Stimulated activated naive CD8-positive, alpha-beta T cell treated with anti-CD3 and anti-CD28 coated beads, Interleukin-15, Interleukin-2, amounts not matched to agents 100 ng/mL and 50 ng/mL, for 24 hours (primary cell): ENCODE data around the gene TLR6.

ENCODE experiments used
- H3K27ac Mint-ChIP-seq: one replicate; pipeline ENCODE4 v1.8.0; 2021; ENCODE audit warnings: mild to moderate bottlenecking, mixed read lengths
- H3K27me3 Mint-ChIP-seq: one replicate; pipeline ENCODE4 v1.8.0; 2021; ENCODE audit warnings: mixed read lengths
- H3K36me3 Mint-ChIP-seq: one replicate; pipeline ENCODE4 v1.8.0; 2021; ENCODE audit warnings: low read depth, mixed read lengths
- H3K4me1 Mint-ChIP-seq: one replicate; pipeline ENCODE4 v1.8.0; 2021; ENCODE audit warnings: low read depth, mixed read lengths
- H3K4me3 Mint-ChIP-seq: one replicate; pipeline ENCODE4 v1.8.0; 2021; ENCODE audit warnings: mild to moderate bottlenecking, mixed read lengths
- H3K9me3 Mint-ChIP-seq: one replicate; pipeline ENCODE4 v1.8.0; 2021; ENCODE audit warnings: mixed read lengths

TLR6 gene

GRCh38 chr4:38857354-38858096 lies 908 bp upstream of the TLR6 start:
- H3K27me3 Mint-ChIP-seq, result no peaks in the 10 kb centered on the region
- peaks cover 48% of the 10 kb centered on the region for H3K4me1 Mint-ChIP-seq
- H3K9me3 Mint-ChIP-seq, result no peaks in the 10 kb centered on the region
- peak overlapping the region; percentile 85 for H3K4me3 Mint-ChIP-seq
- H3K36me3 Mint-ChIP-seq, result no peaks in the 10 kb centered on the region
- H3K27ac Mint-ChIP-seq, result peak overlapping the region; percentile 86

GRCh38 chr4:38856046-38856445 lies 571 bp downstream of the TLR6 start:
- Mint-ChIP-seq H3K4me1 (peaks cover 45% of the 10 kb centered on the region), H3K27ac (peak overlapping the region; percentile 86), H3K27me3 (no peaks in the 10 kb centered on the region), H3K36me3 (no peaks in the 10 kb centered on the region), H3K4me3 (peak overlapping the region; percentile 85), H3K9me3 (no peaks in the 10 kb centered on the region)

GRCh38 chr4:38855466-38855865 lies 1.2 kb downstream of the TLR6 start:
- H3K9me3 Mint-ChIP-seq, result no peaks in the 10 kb centered on the region
- H3K27ac Mint-ChIP-seq, result peak overlapping the region; percentile 86
- peak overlapping the region; percentile 85 for H3K4me3 Mint-ChIP-seq
- H3K36me3 Mint-ChIP-seq, result no peaks in the 10 kb centered on the region
- H3K27me3 Mint-ChIP-seq, result no peaks in the 10 kb centered on the region
- H3K4me1 Mint-ChIP-seq, result peaks cover 44% of the 10 kb centered on the region

GRCh38 chr4:38846015-38846414 lies 10.6 kb downstream of the TLR6 start:
- peaks cover 12% of the 10 kb centered on the region for H3K9me3 Mint-ChIP-seq

GRCh38 chr4:38842994-38843393 lies 13.6 kb downstream of the TLR6 start:
- Mint-ChIP-seq H3K4me3 (no peak overlapping the region), H3K27me3 (no peaks in the 10 kb centered on the region), H3K27ac (no peak overlapping the region), H3K4me1 (peaks cover 7% of the 10 kb centered on the region), H3K9me3 (peaks cover 6% of the 10 kb centered on the region), H3K36me3 (peaks cover 5% of the 10 kb centered on the region)

More at GRCh38 chr4:38846015-38846414, 10.6 kb downstream of the TLR6 start:
- Mint-ChIP-seq H3K36me3 (peaks cover 10% of the 10 kb centered on the region), H3K27ac (no peak overlapping the region), H3K4me3 (no peak overlapping the region), H3K4me1 (peaks cover under 1% of the 10 kb centered on the region), H3K27me3 (no peaks in the 10 kb centered on the region)

GRCh38 chr4:38837849-38838248 lies 18.8 kb downstream of the TLR6 start:
- peaks cover 21% of the 10 kb centered on the region for H3K4me1 Mint-ChIP-seq
- peaks cover 7% of the 10 kb centered on the region for H3K36me3 Mint-ChIP-seq
- peak overlapping the region; percentile 29 for H3K27ac Mint-ChIP-seq
- H3K9me3 Mint-ChIP-seq, result peaks cover 14% of the 10 kb centered on the region
- peak overlapping the region; percentile 15 for H3K4me3 Mint-ChIP-seq
- H3K27me3 Mint-ChIP-seq, result no peaks in the 10 kb centered on the region

DNA sequence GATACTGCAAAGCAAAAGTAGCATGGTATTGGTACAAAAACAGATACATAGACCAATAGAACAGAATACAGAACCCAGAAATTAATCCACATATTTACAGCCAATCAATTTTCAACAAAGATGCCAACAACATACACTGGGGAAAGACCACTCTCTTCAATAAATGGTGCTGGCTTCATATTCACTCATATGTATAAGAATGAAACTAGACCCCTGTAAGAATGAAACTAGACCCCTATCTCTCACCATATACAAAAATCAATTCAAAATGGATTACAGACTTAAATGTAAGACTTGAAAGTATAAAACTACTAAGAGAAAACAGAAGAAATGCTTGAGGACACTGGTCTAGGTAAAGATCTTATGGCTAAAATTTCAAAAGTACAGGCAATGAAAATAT lies 19.3 kb downstream of the TLR6 start:
- Mint-ChIP-seq H3K27ac (peak overlapping the region; percentile 29), H3K36me3 (peaks cover 7% of the 10 kb centered on the region), H3K4me3 (peak overlapping the region; percentile 15), H3K4me1 (peaks cover 21% of the 10 kb centered on the region), H3K27me3 (no peaks in the 10 kb centered on the region), H3K9me3 (peaks cover 14% of the 10 kb centered on the region)

DNA sequence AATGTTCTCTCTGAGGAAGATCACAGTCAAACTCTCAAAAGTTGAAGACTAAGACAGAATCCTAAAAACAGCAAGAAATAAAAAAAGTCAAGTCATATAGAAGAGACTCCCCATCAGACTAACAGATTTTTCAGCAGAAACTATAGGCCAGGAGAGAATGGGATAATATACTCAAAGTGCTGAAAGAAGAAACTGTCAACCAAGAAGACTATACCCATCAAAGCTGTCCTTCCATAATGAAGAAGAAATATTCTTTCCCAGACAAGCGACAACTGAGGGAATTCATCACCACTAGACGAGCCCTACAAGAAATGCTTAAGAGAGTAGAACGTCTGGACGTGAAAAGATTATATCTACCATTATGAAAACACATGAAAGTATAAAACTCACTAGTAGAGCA lies 22.0 kb downstream of the TLR6 start:
- Mint-ChIP-seq H3K27ac (no peak overlapping the region), H3K4me3 (no peak overlapping the region), H3K36me3 (peaks cover 7% of the 10 kb centered on the region), H3K27me3 (no peaks in the 10 kb centered on the region), H3K4me1 (peaks cover 21% of the 10 kb centered on the region), H3K9me3 (peaks cover 14% of the 10 kb centered on the region)

- peaks cover 7% of the 10 kb centered on the region for H3K36me3 Mint-ChIP-seq
- H3K9me3 Mint-ChIP-seq, result peaks cover 14% of the 10 kb centered on the region
- no peak overlapping the region for H3K27ac Mint-ChIP-seq
- H3K4me1 Mint-ChIP-seq, result peaks cover 13% of the 10 kb centered on the region
- no peaks in the 10 kb centered on the region for H3K27me3 Mint-ChIP-seq
- no peak overlapping the region for H3K4me3 Mint-ChIP-seq
Observed at GRCh38 chr4:38832624-38833528, 23.7 kb downstream of the TLR6 start.

DNA sequence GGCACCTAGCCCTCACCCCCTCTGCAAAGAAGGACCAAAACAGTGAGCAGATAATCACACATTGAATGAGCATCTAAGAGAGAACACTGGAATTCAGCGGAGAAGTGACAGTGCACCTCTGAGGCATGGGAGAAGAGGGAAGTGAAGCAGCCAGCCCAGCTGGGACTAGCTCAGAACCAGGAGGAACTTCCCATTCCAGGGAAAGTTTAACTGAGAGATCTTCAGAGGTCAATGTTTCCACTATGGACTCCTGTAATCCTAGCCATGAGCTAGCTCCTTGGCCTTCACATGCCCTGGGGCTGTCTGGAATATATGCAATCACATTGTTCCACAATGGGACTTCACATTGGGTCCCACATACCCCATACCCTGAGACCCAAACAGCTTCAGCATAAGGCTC lies 24.4 kb downstream of the TLR6 start:
- Mint-ChIP-seq H3K36me3 (peaks cover 7% of the 10 kb centered on the region), H3K27me3 (no peaks in the 10 kb centered on the region), H3K4me1 (peaks cover 6% of the 10 kb centered on the region), H3K27ac (no peak overlapping the region), H3K9me3 (peaks cover 14% of the 10 kb centered on the region), H3K4me3 (no peak overlapping the region)

DNA sequence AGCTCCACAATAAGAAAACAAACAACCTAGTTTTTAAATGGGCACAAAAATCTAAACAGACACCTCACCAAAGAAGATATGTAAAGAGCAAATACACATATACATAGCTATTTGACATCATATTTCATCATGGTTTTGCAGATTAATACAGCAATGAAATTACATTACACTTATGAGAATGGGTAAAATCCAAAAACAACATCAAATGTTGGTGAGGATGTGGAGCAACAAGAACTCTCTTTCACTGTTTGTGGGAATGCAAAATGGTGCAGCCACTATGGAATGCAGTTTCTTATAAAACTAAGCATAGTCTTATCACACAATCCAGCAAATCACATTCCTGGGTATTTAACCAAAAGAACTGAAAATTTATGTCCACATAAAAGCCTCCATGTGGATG lies 25.0 kb downstream of the TLR6 start:
- peaks cover under 1% of the 10 kb centered on the region for H3K4me1 Mint-ChIP-seq
- H3K27me3 Mint-ChIP-seq, result no peaks in the 10 kb centered on the region
- H3K4me3 Mint-ChIP-seq, result no peak overlapping the region
- no peak overlapping the region for H3K27ac Mint-ChIP-seq
- peaks cover 7% of the 10 kb centered on the region for H3K36me3 Mint-ChIP-seq
- H3K9me3 Mint-ChIP-seq, result peaks cover 14% of the 10 kb centered on the region

DNA sequence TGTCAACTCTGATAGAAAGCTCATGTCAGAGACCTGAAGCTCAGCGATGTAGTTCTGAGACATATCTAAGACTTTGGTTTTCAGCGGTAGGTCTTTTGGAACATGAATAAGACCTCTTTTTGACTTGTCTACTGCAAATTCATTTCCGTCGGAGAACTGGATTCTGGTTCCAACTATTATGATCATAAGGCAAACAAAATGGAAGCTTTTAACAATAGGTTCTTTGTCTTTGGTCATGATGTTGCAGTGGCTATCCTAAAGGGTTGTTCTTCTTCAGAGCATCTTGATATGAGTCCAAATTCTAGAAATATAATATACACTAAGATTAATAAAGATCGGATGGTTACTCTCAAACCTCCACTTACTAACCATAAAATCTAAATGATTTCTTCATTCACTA lies 27.4 kb downstream of the TLR6 start:
- H3K27ac Mint-ChIP-seq, result no peak overlapping the region
- H3K36me3 Mint-ChIP-seq, result peaks cover 17% of the 10 kb centered on the region

GRCh38 chr4:38823766-38824165 lies 32.9 kb downstream of the TLR6 start:
- H3K27ac Mint-ChIP-seq, result no peak overlapping the region
- peaks cover 20% of the 10 kb centered on the region for H3K4me1 Mint-ChIP-seq
- peaks cover 13% of the 10 kb centered on the region for H3K9me3 Mint-ChIP-seq
- H3K27me3 Mint-ChIP-seq, result no peaks in the 10 kb centered on the region
- peaks cover 22% of the 10 kb centered on the region for H3K36me3 Mint-ChIP-seq
- no peak overlapping the region for H3K4me3 Mint-ChIP-seq

More for the DNA sequence above, 27.4 kb downstream of the TLR6 start:
- Mint-ChIP-seq H3K9me3 (no peaks in the 10 kb centered on the region), H3K4me3 (no peak overlapping the region), H3K27me3 (no peaks in the 10 kb centered on the region), H3K4me1 (no peaks in the 10 kb centered on the region)

DNA sequence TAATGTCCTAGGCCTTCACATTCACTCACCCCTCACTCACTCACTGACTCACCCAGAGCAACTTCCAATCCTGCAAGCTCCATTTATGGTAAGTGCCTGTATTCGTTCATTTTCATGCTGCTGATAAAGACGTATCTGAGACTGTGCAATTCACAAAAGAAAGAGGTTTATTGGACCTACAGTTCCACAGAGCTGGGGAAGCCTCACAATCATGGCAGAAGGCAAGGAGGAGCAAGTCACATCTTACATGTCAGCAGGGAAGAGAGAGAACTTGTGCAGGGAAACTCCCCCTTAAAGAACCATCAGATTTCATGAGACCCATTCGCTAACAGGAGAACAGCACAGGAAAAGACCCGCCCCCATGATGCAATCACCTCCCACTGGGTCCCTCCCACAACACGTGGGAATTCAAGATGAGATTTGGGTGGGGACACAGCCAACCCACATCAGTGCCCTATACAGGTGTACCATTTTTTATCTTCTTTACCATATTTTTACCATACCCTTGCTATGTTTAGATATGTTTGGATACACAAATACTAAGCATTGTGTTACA lies 33.8 kb downstream of the TLR6 start:
- peaks cover 3% of the 10 kb centered on the region for H3K27me3 Mint-ChIP-seq
- peaks cover 22% of the 10 kb centered on the region for H3K36me3 Mint-ChIP-seq
- H3K4me3 Mint-ChIP-seq, result no peak overlapping the region
- H3K27ac Mint-ChIP-seq, result no peak overlapping the region
- peaks cover 13% of the 10 kb centered on the region for H3K9me3 Mint-ChIP-seq
- H3K4me1 Mint-ChIP-seq, result peaks cover 27% of the 10 kb centered on the region

DNA sequence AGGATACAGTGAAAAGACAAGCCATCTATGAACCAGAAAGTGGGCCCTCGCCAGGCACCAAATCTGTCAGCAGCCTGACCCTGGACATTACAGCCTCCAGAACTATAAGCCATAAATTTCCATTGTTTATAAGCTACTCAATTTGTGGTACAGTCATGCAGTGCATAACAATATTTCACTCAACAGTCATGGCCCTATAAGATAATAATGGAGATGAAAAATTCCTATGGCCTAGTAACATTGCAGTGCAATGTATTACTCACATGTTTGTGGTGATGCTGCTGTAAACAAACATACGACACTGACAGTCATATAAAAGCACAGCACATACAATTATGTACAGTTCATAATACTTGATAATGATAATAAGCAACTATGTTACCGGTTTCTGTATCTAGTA lies 34.9 kb downstream of the TLR6 start:
- Mint-ChIP-seq H3K9me3 (peaks cover 13% of the 10 kb centered on the region), H3K27me3 (peaks cover 3% of the 10 kb centered on the region), H3K36me3 (peaks cover 22% of the 10 kb centered on the region), H3K4me3 (no peak overlapping the region), H3K27ac (no peak overlapping the region), H3K4me1 (peaks cover 27% of the 10 kb centered on the region)
